ENCODE results near the gene GRM7.

GRCh38 chr3:7082244-7082643, 221.3 kb downstream of the GRM7 start:
- TF ChIP-seq EZH2 (IDR thresholded peaks at IDR 0.05; ENCODE audit: low read length, missing control alignments) (no peak), CTCF (conservative IDR thresholded peaks at IDR 0.05 in 1 of 2, IDR thresholded peaks at IDR 0.05 in 1 of 2; ENCODE audit: low read depth in 1 of 2, low read length in 2 of 2) (no peak)
